ENCODE results near the gene LDAF1.
"Not testable (repeated sequence)": the region's sequence is repeated elsewhere in the genome, so short reads cannot be mapped to it uniquely, and the experiment has no call there.

LDAF1 gene

DNA sequence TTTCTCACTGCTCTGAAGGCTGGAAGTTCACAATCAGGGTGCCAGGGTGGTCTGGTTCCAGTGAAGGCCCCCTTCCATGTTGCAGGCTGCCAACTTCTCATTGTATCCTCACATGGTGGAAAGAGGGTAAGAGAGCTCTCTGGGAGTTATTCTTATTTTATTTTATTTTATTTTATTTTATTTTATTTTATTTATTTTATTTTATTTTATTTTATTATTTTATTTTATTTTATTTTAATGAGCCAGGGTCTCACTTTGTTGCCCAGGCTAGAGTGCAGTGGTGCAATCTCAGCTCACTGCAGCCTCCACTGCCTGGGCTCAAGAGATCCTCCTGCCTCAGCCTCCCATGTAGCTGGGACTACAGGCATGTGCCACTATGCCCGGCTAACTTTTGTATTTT is 2.5 kb upstream of the LDAF1 start:
- H3K36me3 Mint-ChIP-seq, H3K4me3 Mint-ChIP-seq, ATAC-seq: not testable (repeated sequence)

DNA sequence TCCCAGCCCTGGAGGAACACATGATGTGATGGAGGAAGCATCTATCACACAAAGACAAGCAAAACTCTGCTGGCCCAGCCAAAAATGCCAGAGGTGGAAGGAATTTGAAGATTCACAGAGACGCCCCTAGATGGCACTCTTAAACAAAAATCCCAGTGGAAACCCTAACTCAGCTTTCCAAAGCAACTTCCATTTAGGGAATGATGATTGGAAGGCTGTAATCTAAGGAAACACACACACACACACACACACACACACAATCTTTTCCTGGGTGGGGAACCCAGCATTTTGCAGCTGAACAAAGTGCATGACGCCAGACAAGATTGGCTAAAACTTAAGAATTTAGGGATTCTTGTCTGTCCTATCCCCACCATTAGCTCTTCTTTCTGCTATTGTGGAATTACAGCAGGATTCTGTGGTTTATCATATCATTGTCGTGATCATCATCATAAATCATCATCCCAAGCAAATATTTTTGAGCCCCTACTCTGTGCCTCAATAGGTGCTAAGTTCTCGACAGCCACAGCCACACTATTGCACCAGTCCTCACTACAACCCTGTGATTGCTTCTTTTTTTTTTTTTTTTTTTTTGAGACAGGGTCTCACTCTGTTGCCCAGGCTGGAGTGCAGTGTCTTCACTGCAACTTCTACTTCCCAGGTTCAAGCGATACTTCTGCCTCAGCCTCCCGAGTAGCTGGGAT is 1.6 kb upstream of the LDAF1 start:
- H3K9me3 Mint-ChIP-seq = no peaks in the 10 kb centered on the region
- ATAC-seq = no peak
- H3K4me1 Mint-ChIP-seq = peaks cover 18% of the 10 kb centered on the region
- H3K27ac Mint-ChIP-seq = no peak overlapping the region
- no peaks in the 10 kb centered on the region for H3K27me3 Mint-ChIP-seq
- no peak overlapping the region for H3K4me3 Mint-ChIP-seq
- peaks cover 5% of the 10 kb centered on the region for H3K36me3 Mint-ChIP-seq

More for the DNA sequence above, 2.5 kb upstream of the LDAF1 start:
- not testable (repeated sequence) for H3K27ac Mint-ChIP-seq, H3K9me3 Mint-ChIP-seq, H3K27me3 Mint-ChIP-seq
- peaks cover 18% of the 10 kb centered on the region for H3K4me1 Mint-ChIP-seq

DNA sequence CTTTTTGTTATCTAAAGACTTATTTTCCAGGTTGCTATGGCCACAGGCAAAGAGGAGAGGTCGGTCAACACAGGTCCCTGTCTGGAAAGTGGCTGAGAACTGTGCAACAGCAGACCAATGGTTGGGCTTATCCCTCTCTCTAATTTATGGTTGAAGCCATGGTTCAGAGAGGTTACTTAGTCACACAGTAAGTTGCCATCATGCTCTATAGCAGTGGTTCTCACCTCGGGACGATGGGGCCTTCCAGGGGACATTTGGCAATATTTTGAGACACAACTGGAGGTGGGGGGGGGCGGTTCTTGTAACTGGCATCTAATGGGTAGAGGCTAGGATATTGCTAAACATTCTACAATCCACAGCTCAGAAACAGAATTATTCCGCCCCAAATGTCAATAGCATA is 842 bp upstream of the LDAF1 start:
- H3K9me3 Mint-ChIP-seq = no peaks in the 10 kb centered on the region
- peak overlapping the region; percentile 83 for H3K27ac Mint-ChIP-seq
- no peak for ATAC-seq
- H3K4me1 Mint-ChIP-seq = peaks cover 18% of the 10 kb centered on the region
- H3K27me3 Mint-ChIP-seq = no peaks in the 10 kb centered on the region
- no peak overlapping the region for H3K4me3 Mint-ChIP-seq
- peaks cover 5% of the 10 kb centered on the region for H3K36me3 Mint-ChIP-seq

DNA sequence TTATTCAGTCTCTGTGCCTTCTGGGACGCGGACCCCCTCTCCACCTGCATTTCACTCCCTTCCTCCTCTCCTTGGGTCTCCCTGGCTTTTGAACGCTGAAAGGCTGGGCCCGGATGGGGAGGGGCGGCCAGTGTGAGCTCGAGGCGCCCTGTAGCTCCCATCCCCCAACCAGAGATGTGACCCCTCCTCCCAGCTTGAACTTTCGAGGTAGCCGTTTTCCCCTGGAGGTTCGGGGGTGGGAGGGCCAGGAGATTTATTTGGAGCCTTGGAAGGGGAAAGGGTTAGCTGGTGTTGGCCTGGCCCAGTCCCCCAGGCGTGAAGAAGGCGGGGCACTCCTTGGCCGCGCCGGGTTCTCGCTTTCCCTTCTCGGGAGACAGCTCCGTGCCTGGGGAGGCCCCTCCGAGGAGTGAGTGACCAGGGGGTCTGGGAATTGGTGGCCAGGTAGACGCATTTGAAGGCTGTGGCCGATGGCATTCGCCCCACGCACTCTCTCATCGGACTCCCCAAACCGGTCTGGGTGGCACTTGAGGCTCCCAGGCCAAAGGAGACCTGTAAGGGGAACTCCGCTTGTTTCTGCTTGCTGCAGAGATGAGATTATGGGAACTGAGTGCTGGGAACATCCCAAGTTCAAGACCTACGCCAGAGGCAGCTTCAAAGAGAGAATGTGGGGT is 942 bp downstream of the LDAF1 start:
- peak overlapping the region; percentile 83 for H3K27ac Mint-ChIP-seq
- peak overlapping the region; percentile 96 for H3K4me3 Mint-ChIP-seq
- no peaks in the 10 kb centered on the region for H3K27me3 Mint-ChIP-seq
- peaks cover 18% of the 10 kb centered on the region for H3K4me1 Mint-ChIP-seq
- peak; percentile 58 for ATAC-seq
- H3K36me3 Mint-ChIP-seq = peaks cover 16% of the 10 kb centered on the region
- H3K9me3 Mint-ChIP-seq = no peaks in the 10 kb centered on the region

DNA sequence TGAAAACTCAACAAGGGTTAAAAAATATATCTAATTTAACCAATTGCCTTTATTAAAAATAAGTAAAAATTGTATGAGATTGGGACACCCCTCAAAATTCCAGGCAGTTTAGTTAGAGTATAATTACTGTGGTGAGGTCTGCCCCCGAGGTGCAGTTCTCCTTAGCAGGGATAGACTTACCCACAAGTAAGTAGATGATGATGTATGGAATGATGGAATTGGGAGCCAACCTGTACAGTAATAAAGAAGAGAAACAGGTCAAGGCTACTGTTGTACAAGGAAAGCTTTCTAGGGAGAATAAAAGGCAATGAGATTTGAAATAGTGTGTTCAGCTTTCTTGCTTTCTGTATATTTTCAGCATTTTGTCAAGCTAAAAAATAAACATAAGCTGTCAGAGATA is 1.8 kb downstream of the LDAF1 start:
- ATAC-seq = no peak
- Mint-ChIP-seq H3K27ac (no peak overlapping the region), H3K4me1 (peaks cover 18% of the 10 kb centered on the region), H3K27me3 (no peaks in the 10 kb centered on the region), H3K4me3 (no peak overlapping the region), H3K36me3 (peaks cover 17% of the 10 kb centered on the region), H3K9me3 (no peaks in the 10 kb centered on the region)

DNA sequence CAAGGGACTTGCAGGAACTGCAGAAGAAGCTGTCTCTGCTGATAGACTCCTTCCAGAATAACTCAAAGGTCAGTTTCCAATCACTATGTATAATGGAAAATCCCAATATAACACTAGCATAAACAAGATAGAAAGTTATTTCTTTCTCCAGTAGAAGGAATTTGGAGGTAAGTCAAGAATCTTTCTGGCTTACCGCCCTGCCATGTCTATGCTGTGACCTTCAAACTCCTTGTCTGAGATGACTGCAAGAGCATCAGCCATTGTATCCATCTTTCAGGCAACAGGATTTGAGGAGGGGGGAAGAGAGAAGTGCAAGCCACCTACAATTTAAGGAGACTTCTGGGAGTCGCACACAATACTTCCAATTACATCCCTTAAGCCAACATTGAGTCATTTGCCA is 2.7 kb downstream of the LDAF1 start:
- Mint-ChIP-seq H3K27ac (no peak overlapping the region), H3K4me1 (peaks cover 18% of the 10 kb centered on the region), H3K27me3 (no peaks in the 10 kb centered on the region), H3K36me3 (peaks cover 21% of the 10 kb centered on the region), H3K4me3 (no peak overlapping the region), H3K9me3 (no peaks in the 10 kb centered on the region)
- ATAC-seq = no peak

DNA sequence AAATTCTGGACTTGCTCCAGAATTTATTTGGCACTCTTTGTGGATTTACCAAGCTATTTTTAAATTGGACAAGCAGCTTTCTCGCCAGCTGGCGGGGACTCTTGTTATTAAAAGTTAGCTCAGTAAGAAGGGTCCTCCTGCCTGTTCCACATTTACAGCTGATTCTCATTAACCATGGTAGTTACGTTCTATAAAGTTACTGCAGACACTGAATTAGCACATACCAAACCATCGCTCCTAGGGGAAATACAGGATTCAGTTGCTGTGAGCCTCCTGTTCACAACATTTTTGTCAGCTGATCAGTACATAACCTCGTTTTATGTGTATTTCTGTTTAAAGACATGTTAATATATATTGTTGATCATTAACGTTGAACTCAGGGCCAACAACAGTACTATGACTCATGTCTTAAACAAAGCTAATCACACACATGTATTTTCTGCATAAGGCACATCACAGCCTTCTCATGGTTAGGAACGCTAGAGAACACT is 4.2 kb downstream of the LDAF1 start:
- Mint-ChIP-seq H3K4me3 (no peak overlapping the region), H3K27me3 (no peaks in the 10 kb centered on the region), H3K9me3 (no peaks in the 10 kb centered on the region), H3K4me1 (peaks cover 18% of the 10 kb centered on the region), H3K36me3 (peaks cover 32% of the 10 kb centered on the region), H3K27ac (no peak overlapping the region)
- no peak for ATAC-seq

DNA sequence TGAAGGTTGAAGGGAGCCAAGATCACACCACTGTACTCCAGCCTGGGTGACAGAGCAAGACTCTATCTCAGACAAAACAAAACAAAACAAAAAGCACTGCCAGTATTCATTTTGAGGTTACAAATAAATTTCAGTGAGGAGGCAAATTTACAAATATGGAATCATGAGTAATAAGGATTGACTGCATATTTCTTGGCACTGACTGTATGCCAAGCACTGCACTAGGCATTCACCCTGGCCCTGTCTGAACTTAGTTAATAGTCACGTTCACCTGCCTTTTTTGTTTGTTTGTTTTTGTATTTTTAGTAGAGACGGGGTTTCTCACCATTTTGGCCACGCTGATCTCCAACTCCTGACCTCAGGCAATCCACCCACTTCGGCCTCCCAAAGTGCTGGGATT is 5.1 kb downstream of the LDAF1 start:
- ATAC-seq = no peak
- Mint-ChIP-seq H3K4me3 (no peak overlapping the region), H3K27me3 (no peaks in the 10 kb centered on the region), H3K4me1 (peaks cover 18% of the 10 kb centered on the region), H3K36me3 (peaks cover 32% of the 10 kb centered on the region), H3K27ac (no peak overlapping the region), H3K9me3 (no peaks in the 10 kb centered on the region)

DNA sequence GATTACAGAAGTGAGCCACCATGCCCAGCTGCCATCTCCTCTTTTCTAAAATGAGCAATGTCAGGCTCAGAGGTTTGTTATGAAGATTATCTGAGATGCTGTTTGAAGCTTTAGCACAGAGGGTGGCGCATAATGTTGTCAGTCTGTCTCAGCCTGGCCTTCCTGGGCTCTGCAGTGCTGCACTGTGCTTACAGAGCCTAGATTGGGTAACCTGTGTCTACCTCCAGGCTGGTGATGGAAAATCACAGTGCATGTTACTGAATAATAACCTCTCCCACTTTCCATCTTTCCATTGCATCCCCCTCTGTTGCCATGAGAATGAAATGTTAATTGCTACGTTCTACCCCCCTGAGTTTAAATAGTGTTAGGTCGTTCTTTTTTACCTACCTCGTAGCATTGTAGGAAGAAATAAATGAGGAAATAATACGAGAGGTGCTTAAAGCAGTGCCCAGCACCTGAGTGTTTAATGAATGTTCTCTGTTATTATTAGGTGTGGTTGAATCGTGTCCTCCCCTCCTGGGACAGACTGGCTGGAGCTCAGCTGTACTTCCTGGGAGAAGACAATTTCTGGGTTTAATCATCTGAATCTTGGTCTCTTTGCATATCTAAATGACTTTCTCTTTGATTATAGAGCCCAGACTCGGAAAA is 6.2 kb downstream of the LDAF1 start:
- H3K36me3 Mint-ChIP-seq = peaks cover 33% of the 10 kb centered on the region
- H3K27ac Mint-ChIP-seq = no peak overlapping the region
- H3K4me3 Mint-ChIP-seq = no peak overlapping the region
- ATAC-seq = no peak
- H3K27me3 Mint-ChIP-seq = no peaks in the 10 kb centered on the region
- H3K9me3 Mint-ChIP-seq = no peaks in the 10 kb centered on the region
- H3K4me1 Mint-ChIP-seq = peaks cover 7% of the 10 kb centered on the region

DNA sequence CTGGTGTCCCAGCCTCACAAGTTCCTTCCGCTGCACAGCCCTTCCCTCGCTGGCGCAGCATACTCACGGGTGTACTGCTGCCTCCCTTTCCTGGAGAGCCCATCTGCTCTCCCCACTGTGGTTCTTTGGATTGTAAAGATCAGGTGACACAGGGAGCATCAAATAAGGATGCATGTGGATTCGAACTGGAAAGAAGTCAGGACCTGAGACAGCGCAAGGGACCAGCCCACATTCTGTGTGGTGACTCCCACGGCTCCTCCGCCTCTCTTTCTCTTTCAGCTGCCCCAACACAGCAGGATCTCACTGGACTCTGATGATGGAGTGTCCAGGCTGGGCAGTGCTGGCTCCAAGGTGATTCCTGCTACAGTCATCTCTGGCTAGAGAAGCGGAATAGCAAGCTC is 8.1 kb downstream of the LDAF1 start:
- Mint-ChIP-seq H3K36me3 (peaks cover 44% of the 10 kb centered on the region), H3K27ac (no peak overlapping the region), H3K9me3 (no peaks in the 10 kb centered on the region), H3K27me3 (no peaks in the 10 kb centered on the region), H3K4me3 (no peak overlapping the region), H3K4me1 (no peaks in the 10 kb centered on the region)
- ATAC-seq = no peak

DNA sequence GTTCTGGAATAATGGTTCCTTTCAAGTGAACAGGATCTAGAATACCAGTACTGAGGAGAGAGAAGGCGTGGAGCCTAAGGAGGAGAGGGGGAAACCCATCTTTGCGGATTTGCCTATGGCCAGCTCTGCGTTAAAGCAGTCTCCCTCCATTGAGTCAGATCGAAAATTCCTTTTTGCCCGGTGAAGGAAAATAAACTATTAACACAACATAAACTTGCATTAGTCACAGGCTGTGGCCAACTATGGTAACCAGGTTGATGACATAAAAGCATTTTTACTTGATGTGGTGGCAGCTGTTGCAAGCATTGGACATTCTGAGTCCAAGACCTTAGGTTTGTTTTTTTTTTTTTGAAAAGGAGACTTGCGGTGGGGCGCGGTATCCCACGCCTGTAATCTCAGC is 8.9 kb downstream of the LDAF1 start:
- Mint-ChIP-seq H3K4me1 (no peaks in the 10 kb centered on the region), H3K9me3 (no peaks in the 10 kb centered on the region), H3K27me3 (no peaks in the 10 kb centered on the region), H3K27ac (no peak overlapping the region), H3K36me3 (peaks cover 48% of the 10 kb centered on the region), H3K4me3 (no peak overlapping the region)
- ATAC-seq = no peak

DNA sequence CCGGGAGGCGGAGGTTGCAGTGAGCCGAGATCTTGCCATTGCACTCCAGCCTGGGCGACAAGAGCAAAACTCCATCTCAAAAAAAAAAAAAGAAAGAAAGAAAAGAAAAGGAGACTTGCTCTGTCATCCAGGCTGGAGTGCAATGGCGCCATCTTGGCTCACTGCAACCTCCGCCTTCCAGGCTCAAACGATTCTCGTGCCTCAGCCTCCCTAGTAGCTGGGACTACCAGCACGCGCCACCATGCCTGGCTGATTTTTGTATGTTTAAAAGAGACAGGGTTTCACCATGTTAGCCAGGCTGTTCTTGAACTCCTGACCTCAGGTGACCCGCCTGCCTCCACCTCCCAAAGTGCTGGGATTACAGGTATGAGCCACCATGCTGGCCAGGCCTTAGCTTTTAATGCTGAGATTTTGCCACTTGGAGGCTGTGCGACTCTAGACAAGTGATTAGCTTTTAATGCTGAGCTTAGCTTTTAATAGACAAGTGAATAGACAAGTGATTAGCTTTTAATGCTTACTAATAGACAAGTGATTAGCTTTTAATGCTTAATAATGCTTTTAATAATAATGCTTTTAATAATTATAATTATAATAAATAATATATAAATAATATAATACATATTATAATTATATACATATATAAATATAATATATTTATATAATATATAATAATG is 9.6 kb downstream of the LDAF1 start:
- H3K4me3 Mint-ChIP-seq = no peak overlapping the region
- no peak overlapping the region for H3K27ac Mint-ChIP-seq
- no peak for ATAC-seq
- no peaks in the 10 kb centered on the region for H3K27me3 Mint-ChIP-seq
- no peaks in the 10 kb centered on the region for H3K9me3 Mint-ChIP-seq
- H3K4me1 Mint-ChIP-seq = no peaks in the 10 kb centered on the region
- peaks cover 51% of the 10 kb centered on the region for H3K36me3 Mint-ChIP-seq

DNA sequence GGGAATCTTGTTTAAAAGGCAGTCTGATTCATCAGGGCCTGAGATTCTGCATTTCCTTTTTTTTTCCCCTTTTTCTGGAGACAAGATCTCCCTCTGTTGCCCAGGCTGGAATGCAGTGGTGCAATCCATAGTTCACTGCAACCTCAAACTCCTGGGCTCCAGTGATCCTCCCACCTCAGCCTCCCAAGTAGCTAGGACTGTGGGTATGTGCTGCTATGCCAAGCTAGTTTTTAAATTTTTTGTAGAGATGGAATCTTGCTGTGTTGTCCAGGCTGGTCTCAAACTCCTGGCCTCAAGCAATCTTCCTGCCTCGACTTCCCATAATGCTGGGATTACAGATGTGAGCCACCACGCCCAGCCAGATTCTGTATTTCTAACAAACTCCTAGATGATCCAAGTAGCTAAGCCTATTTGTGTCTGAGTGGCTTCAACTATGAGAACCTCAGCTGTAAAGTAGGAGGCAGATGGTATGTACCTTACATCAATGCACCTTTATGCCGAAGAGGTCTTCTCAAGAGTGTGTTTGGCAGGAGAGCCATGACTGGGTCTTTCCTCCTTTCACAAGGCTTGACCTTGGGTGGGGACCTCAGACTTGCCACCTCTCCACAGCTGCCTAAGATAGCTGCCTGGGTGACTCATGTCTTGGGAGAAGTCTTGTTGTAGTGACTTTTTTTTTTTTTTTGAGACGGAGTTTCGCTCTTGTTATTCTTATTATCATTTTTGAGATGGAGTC is 10.9 kb downstream of the LDAF1 start:
- H3K9me3 Mint-ChIP-seq = no peaks in the 10 kb centered on the region
- H3K36me3 Mint-ChIP-seq = peaks cover 58% of the 10 kb centered on the region
- H3K4me3 Mint-ChIP-seq = no peak overlapping the region
- no peak for ATAC-seq
- no peak overlapping the region for H3K27ac Mint-ChIP-seq
- no peaks in the 10 kb centered on the region for H3K4me1 Mint-ChIP-seq
- H3K27me3 Mint-ChIP-seq = no peaks in the 10 kb centered on the region

DNA sequence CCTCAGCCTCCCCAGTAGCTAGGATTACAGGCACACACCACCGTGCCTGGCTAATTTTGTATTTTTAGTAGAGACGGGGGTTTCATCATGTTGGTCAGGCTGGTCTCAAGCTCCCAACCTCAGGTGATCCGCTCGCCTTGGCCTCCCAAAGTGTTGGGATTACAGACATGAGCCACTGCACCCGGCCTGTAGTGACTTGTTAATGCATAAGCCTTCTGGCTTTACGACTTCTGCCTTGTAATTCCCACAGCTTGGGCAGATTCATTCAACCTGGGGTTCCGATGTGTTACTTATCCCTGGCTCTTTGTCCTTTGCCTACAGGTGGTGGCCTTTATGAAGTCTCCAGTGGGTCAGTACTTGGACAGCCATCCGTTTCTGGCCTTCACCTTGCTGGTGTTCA is 11.6 kb downstream of the LDAF1 start:
- not testable (repeated sequence) for H3K9me3 Mint-ChIP-seq, H3K27me3 Mint-ChIP-seq, H3K27ac Mint-ChIP-seq, ATAC-seq, H3K4me3 Mint-ChIP-seq, H3K4me1 Mint-ChIP-seq
- H3K36me3 Mint-ChIP-seq = peaks cover 62% of the 10 kb centered on the region

DNA sequence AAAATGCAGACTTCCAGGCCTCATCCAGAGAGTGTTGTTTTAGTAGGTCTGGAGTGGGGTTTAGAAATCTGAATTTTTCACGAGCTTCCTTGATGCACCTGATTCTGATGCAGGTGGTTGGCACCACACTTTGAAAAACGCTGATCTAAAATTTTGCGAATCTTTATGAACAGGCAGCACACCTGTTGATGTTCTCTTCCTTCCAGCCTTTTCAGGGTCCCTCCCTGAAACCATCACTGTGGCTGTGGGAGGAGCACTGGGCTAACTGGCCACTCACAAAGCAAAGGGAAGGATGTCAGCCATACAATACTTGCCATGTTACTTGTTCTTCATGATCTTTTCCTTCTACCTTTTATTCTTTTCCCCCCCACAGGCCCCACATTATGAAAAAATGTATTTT is 14.2 kb downstream of the LDAF1 start:
- ATAC-seq = no peak
- peaks cover 64% of the 10 kb centered on the region for H3K36me3 Mint-ChIP-seq

More for the DNA sequence above, 14.2 kb downstream of the LDAF1 start:
- Mint-ChIP-seq H3K27ac (no peak overlapping the region), H3K27me3 (no peaks in the 10 kb centered on the region), H3K9me3 (no peaks in the 10 kb centered on the region), H3K4me3 (no peak overlapping the region), H3K4me1 (no peaks in the 10 kb centered on the region)
